CD4-positive, CD25-positive, alpha-beta regulatory T cell (primary cell): Measurements from ENCODE around the gene ARHGAP28. TPM values are rescaled to one million over a fixed set of nuclear protein-coding genes. Genes with fewer than 3 reads are reported as not detected.
"Not testable (repeated sequence)": the region's sequence is repeated elsewhere in the genome, so short reads cannot be mapped to it uniquely, and the experiment has no call there.

Experiments used
- ATAC-seq, 2 donors: fragments of 150-1000 bp; cut with Tn5 transposase; one replicate each; pipeline ENCODE4 v1.10.0; 2021; ENCODE audit warnings: low read depth in 2 of 2, moderate number of reproducible peaks in 2 of 2, moderate library complexity in 1 of 2
- DNase-seq, 3 donors: peaks; one replicate each; pipeline versions ENCODE4 v3.0.0 to v3.0.0-alpha.2; 2012 to 2022; ENCODE audit warnings: mixed read lengths in 1 of 3
- H3K27ac ChIP-seq: one replicate; pipeline ENCODE4 v1.7.0; 2013; ENCODE audit warnings: mild to moderate bottlenecking, low read length; ENCODE audit not compliant: insufficient read depth, poor library complexity, severe bottlenecking
- H3K27me3 ChIP-seq: one replicate; pipeline ENCODE4 v1.7.0; 2013; ENCODE audit warnings: low read length; ENCODE audit not compliant: control insufficient read depth, insufficient read depth
- H3K36me3 ChIP-seq: one replicate; pipeline ENCODE4 v1.7.0; 2013; ENCODE audit warnings: mild to moderate bottlenecking, low read length, moderate library complexity; ENCODE audit not compliant: control insufficient read depth, insufficient read depth
- H3K4me1 ChIP-seq: 2 replicates; pipeline ENCODE4 v1.7.0; 2013; ENCODE audit warnings: mild to moderate bottlenecking, low read length; ENCODE audit not compliant: insufficient read depth, control insufficient read depth, poor library complexity, severe bottlenecking
- H3K4me3 ChIP-seq: one replicate; pipeline ENCODE4 v1.7.0; 2013; ENCODE audit warnings: low read depth, mild to moderate bottlenecking, low read length, moderate library complexity
- H3K9me3 ChIP-seq, 2 experiments: 1 replicate in 1 of 2; 2 replicates in 1 of 2; pipeline ENCODE4 v1.7.0; 2013; ENCODE audit warnings: low read length in 2 of 2, mild to moderate bottlenecking in 1 of 2, moderate library complexity in 1 of 2; ENCODE audit not compliant: control insufficient read depth in 2 of 2
- H3K27ac Mint-ChIP-seq, 3 donors: one replicate each; pipeline ENCODE4 v1.8.0; 2020 to 2022; ENCODE audit warnings: mild to moderate bottlenecking in 3 of 3, mixed read lengths in 3 of 3, moderate library complexity in 2 of 3
- H3K27me3 Mint-ChIP-seq: one replicate; pipeline ENCODE4 v1.8.0; 2022; ENCODE audit warnings: mild to moderate bottlenecking, mixed read lengths
- H3K36me3 Mint-ChIP-seq: one replicate; pipeline ENCODE4 v1.8.0; 2020; ENCODE audit warnings: mixed read lengths
- H3K4me1 Mint-ChIP-seq, 4 donors: one replicate each; pipeline ENCODE4 v1.8.0; 2020 to 2022; ENCODE audit warnings: mixed read lengths in 4 of 4, mild to moderate bottlenecking in 1 of 4
- H3K4me3 Mint-ChIP-seq, 4 donors: one replicate each; pipeline ENCODE4 v1.8.0; 2020 to 2022; ENCODE audit warnings: mild to moderate bottlenecking in 4 of 4, mixed read lengths in 4 of 4, moderate library complexity in 3 of 4
- H3K9me3 Mint-ChIP-seq, 7 donors: one replicate each; pipeline ENCODE4 v1.8.0; 2020 to 2022; ENCODE audit warnings: mixed read lengths in 7 of 7, mild to moderate bottlenecking in 3 of 7, moderate library complexity in 2 of 7
- polyA plus RNA-seq, 4 donors: library from polyadenylated mRNA; unstranded; fragments of 300-500 nt; fragmentation: Illumina TruSeq; gene quantifications; one replicate each; pipeline ENCODE4 v1.2.3, GENCODE V29; 2021
- total RNA-seq: library from RNA; stranded (reverse); gene quantifications from one replicate; pipeline ENCODE4 v1.2.3, GENCODE V29; 2022

Gene ARHGAP28
- total and polyA plus RNA-seq, 5 donors from 2014 or later = not detected

GRCh38 chr18:6927153-6927552 lies 197.6 kb downstream of the ARHGAP28 start:
- Histone ChIP-seq H3K4me1 (no peaks in the 10 kb centered on the region), H3K36me3 (no peaks in the 10 kb centered on the region), H3K9me3 (no peaks in the 10 kb centered on the region), H3K4me3 (no peak overlapping the region), H3K27ac (no peak overlapping the region), H3K27me3 (no peaks in the 10 kb centered on the region)
- H3K36me3 Mint-ChIP-seq = no peaks in the 10 kb centered on the region
- no peak for ATAC-seq
- no peak for DNase-seq
- H3K27me3 Mint-ChIP-seq = no peaks in the 10 kb centered on the region
- H3K27ac Mint-ChIP-seq = no peak overlapping the region
- no peaks in the 10 kb centered on the region for H3K4me1 Mint-ChIP-seq
- H3K9me3 Mint-ChIP-seq = peaks cover 0 to 7% (median 4%) of the 10 kb centered on the region in 7 donors
- H3K4me3 Mint-ChIP-seq = no peak overlapping the region

DNA sequence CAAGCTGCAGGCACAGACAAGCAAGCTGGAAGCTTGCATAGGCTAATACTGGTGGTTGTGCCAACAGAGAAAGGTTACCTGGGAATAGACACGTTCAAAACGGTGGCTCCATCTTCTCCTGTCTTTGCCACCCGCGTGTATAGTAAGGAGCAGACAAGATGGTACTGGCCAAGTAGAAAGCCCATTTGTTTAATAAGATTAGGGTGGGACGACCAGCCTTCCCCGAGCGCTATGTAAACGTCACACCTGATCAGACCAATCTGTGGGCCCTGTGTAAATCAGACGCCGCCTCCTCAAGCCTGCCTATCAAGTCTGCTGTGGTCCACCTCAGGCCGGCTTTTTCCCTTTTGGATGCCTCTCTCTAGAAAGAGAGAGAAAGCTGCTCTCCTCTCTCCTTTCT lies 198.8 kb downstream of the ARHGAP28 start:
- DNase-seq (no peak), ATAC-seq (no peak)
- no peaks in the 10 kb centered on the region for H3K4me1 Mint-ChIP-seq
- H3K27ac Mint-ChIP-seq = no peak overlapping the region
- no peak overlapping the region for H3K4me3 Mint-ChIP-seq
- no peaks in the 10 kb centered on the region for H3K36me3 Mint-ChIP-seq
- Histone ChIP-seq H3K36me3 (no peaks in the 10 kb centered on the region), H3K9me3 (no peaks in the 10 kb centered on the region), H3K27me3 (no peaks in the 10 kb centered on the region), H3K27ac (no peak overlapping the region), H3K4me3 (no peak overlapping the region), H3K4me1 (no peaks in the 10 kb centered on the region)
- peaks cover 0 to 10% (median 4%) of the 10 kb centered on the region in 7 donors for H3K9me3 Mint-ChIP-seq
- H3K27me3 Mint-ChIP-seq = no peaks in the 10 kb centered on the region

- H3K4me1 ChIP-seq = no peaks in the 10 kb centered on the region
- DNase-seq (no peak), ATAC-seq (no peak)
- no peak overlapping the region for H3K27ac ChIP-seq
- no peaks in the 10 kb centered on the region for H3K27me3 Mint-ChIP-seq
- no peak overlapping the region for H3K4me3 ChIP-seq
- no peaks in the 10 kb centered on the region for H3K9me3 ChIP-seq
- H3K4me1 Mint-ChIP-seq = no peaks in the 10 kb centered on the region
- peaks cover under 1 to 8% (median 2%) of the 10 kb centered on the region in 7 donors for H3K9me3 Mint-ChIP-seq
- H3K4me3 Mint-ChIP-seq = no peak overlapping the region
- H3K27me3 ChIP-seq = no peaks in the 10 kb centered on the region
- H3K36me3 ChIP-seq = no peaks in the 10 kb centered on the region
- H3K27ac Mint-ChIP-seq = no peak overlapping the region
- no peaks in the 10 kb centered on the region for H3K36me3 Mint-ChIP-seq
These were observed 200.0 kb downstream of the ARHGAP28 start for GRCh38 chr18:6929370-6930102.

GRCh38 chr18:6934859-6935258 lies 205.3 kb downstream of the ARHGAP28 start:
- Histone ChIP-seq H3K27ac (no peak overlapping the region), H3K27me3 (no peaks in the 10 kb centered on the region), H3K36me3 (no peaks in the 10 kb centered on the region), H3K4me3 (no peak overlapping the region), H3K4me1 (no peaks in the 10 kb centered on the region), H3K9me3 (no peaks in the 10 kb centered on the region)
- Mint-ChIP-seq H3K36me3 (no peaks in the 10 kb centered on the region), H3K4me3 (no peak overlapping the region), H3K4me1 (no peaks in the 10 kb centered on the region), H3K9me3 (peaks cover 0 to 9% (median 2%) of the 10 kb centered on the region in 7 donors), H3K27me3 (no peaks in the 10 kb centered on the region), H3K27ac (no peak overlapping the region)
- DNase-seq (no peak), ATAC-seq (no peak)

DNA sequence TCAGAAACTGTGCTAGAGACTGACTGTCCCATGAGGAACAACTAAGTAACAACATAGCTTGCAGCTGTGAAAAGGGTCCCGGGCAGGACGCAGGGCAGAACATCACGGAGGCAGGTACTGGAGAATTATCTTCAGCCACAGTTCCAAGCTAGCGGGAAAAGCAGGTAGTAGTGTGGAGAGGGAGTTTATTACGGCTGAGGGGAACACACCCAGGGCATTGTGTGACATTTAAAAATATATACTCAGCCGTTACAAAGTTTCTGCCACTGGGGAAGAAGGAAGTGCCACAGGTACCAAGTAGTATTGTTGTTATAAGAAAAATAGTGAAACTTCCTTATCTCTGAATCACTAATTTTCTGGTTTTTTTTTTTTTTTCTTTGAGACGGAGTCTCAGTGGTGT lies 208.5 kb downstream of the ARHGAP28 start:
- H3K4me1 Mint-ChIP-seq = no peaks in the 10 kb centered on the region
- ATAC-seq = no peak

GRCh38 chr18:6938403-6938802 lies 208.9 kb downstream of the ARHGAP28 start:
- H3K4me1 ChIP-seq, H3K27me3 ChIP-seq, ATAC-seq, H3K9me3 ChIP-seq, H3K4me1 Mint-ChIP-seq, H3K36me3 Mint-ChIP-seq, H3K27ac Mint-ChIP-seq, H3K27me3 Mint-ChIP-seq, H3K36me3 ChIP-seq, DNase-seq, H3K27ac ChIP-seq, H3K4me3 ChIP-seq, H3K4me3 Mint-ChIP-seq: not testable (repeated sequence)
- peaks cover 0 to 12% (median 2%) of the 10 kb centered on the region in 7 donors for H3K9me3 Mint-ChIP-seq

More for the DNA sequence above, 208.5 kb downstream of the ARHGAP28 start:
- Mint-ChIP-seq H3K36me3 (no peaks in the 10 kb centered on the region), H3K4me3 (no peak overlapping the region), H3K27ac (no peak overlapping the region), H3K9me3 (peaks cover 0 to 12% (median 2%) of the 10 kb centered on the region in 7 donors), H3K27me3 (no peaks in the 10 kb centered on the region)
- no peaks in the 10 kb centered on the region for H3K36me3 ChIP-seq
- no peak for DNase-seq
- no peak overlapping the region for H3K27ac ChIP-seq
- H3K9me3 ChIP-seq = no peaks in the 10 kb centered on the region
- no peaks in the 10 kb centered on the region for H3K27me3 ChIP-seq
- H3K4me3 ChIP-seq = no peak overlapping the region
- no peaks in the 10 kb centered on the region for H3K4me1 ChIP-seq

DNA sequence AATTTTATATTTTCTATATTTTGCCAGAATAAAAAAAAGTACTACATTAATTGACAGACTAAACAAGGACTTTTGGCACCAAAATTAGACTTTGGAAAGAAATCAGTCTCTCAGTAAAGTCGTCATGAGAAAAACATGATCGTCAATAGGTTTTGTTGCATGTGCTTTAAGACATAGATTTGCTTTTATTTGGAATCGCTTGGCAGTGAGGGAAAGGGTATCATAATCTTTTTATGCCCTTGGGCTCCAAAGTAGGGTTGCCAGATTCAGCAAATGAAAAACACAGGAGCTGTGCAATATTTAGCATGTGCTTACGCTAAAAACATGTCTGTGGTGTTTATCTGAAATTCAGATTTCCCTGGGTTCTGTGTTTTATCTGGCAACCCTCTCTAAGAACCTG lies 210.5 kb downstream of the ARHGAP28 start:
- Mint-ChIP-seq H3K4me1 (no peaks in the 10 kb centered on the region), H3K9me3 (peaks cover 0 to 10% (median 2%) of the 10 kb centered on the region in 7 donors), H3K4me3 (no peak overlapping the region), H3K27me3 (no peaks in the 10 kb centered on the region), H3K36me3 (no peaks in the 10 kb centered on the region), H3K27ac (no peak overlapping the region)
- Histone ChIP-seq H3K9me3 (no peaks in the 10 kb centered on the region), H3K27me3 (no peaks in the 10 kb centered on the region), H3K36me3 (no peaks in the 10 kb centered on the region), H3K27ac (no peak overlapping the region), H3K4me3 (no peak overlapping the region), H3K4me1 (no peaks in the 10 kb centered on the region)
- no peak for ATAC-seq
- no peak for DNase-seq

DNA sequence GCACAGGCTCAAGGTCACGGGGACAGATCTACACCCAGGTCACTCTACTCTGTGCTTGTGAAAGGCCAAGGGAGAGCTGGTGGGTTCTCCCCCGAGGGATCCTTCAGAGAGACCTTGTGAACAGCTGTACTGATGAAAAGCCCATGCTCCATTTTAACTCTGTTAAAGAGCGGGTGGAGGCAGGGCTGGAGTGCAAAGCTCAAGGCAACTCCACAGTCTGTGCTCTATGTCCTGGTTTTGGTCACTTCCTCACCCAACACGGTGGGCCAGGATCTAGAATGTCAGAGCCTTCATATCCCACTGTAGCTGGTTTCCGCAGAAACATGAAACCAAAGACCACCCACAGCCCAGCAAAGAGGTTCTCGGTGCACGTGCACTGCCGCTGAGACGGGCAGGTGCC lies 210.9 kb downstream of the ARHGAP28 start:
- H3K36me3 ChIP-seq = no peaks in the 10 kb centered on the region
- Mint-ChIP-seq H3K4me1 (no peaks in the 10 kb centered on the region), H3K4me3 (no peak overlapping the region), H3K36me3 (no peaks in the 10 kb centered on the region), H3K27ac (no peak overlapping the region), H3K9me3 (peaks cover 0 to 12% (median 1%) of the 10 kb centered on the region in 7 donors), H3K27me3 (no peaks in the 10 kb centered on the region)
- H3K27ac ChIP-seq = no peak overlapping the region
- no peaks in the 10 kb centered on the region for H3K4me1 ChIP-seq
- no peaks in the 10 kb centered on the region for H3K9me3 ChIP-seq
- H3K4me3 ChIP-seq = no peak overlapping the region
- DNase-seq (no peak), ATAC-seq (no peak)
- no peaks in the 10 kb centered on the region for H3K27me3 ChIP-seq
